GM21423 (cell line): ENCODE data around the gene SLC10A2.

Experiments
- ATAC-seq: cut with Tn5 transposase; IDR thresholded peaks from one replicate; pipeline ENCODE4 v1.9.1; 2021; ENCODE audit warnings: mild to moderate bottlenecking, moderate library complexity; ENCODE audit not compliant: unreplicated experiment

SLC10A2 gene

DNA sequence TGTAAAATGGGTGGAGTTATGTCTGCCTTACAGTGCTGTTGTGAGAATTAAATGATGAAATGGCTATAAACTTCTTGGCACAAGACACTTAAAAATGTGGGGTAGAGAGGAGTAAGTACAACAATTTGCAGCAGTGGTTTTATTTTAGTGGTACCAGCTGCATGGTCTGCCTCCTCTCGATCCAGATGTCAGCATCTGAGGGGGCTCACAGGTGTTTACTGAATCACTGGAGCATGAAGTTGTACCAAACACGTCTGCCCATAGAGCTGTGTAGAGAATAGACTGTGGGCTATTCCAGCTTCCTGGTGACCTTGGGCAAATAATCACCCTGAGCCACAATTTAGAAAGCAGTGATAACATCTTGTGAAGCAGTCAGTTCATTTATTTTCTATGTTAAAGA, 11.1 kb downstream of the SLC10A2 start:
- no peak for ATAC-seq

DNA sequence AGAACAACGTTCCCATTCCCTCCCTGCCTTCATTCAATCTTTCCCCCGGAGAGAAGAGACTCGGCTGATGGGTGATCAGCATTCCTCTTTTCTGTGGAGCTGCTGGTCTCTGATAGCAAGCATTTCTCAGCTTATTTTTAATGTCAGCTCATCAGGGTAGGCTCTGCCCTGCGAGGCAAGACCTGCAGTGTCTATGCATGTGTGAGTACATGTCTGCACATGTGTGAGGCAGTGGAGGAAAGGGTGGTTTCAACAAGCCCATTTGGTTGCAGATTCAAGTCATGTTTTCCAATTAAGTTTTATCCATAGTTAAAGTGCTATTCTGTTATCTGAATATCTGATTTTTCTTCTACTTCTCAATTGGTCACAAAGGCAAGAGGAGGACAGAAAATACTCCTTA, 19.5 kb downstream of the SLC10A2 start:
- ATAC-seq, result no peak

- ATAC-seq, result no peak
Observed at GRCh38 chr13:103044056-103044455, 22.2 kb downstream of the SLC10A2 start.

GRCh38 chr13:103040006-103040405, 26.2 kb downstream of the SLC10A2 start:
- ATAC-seq, result no peak

DNA sequence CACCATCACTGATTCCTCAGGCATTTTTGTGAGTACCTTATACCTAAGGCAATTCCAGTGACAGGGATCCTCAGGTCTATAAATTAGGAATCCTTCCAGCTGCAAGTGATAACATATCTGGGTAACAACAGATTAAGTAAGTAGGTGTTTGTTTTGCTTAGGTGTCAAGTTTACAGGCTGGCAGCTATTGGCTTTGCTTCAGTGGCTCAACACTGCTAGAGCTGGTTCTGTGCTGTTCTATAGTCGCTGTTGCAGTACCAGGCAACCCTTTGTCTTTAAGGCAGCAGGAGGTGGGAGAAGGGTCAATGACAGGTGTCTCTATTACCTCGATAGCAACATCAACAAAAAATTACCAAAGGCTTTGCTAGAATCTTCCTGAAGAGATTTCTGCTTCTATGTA, 27.0 kb downstream of the SLC10A2 start:
- ATAC-seq, result no peak

DNA sequence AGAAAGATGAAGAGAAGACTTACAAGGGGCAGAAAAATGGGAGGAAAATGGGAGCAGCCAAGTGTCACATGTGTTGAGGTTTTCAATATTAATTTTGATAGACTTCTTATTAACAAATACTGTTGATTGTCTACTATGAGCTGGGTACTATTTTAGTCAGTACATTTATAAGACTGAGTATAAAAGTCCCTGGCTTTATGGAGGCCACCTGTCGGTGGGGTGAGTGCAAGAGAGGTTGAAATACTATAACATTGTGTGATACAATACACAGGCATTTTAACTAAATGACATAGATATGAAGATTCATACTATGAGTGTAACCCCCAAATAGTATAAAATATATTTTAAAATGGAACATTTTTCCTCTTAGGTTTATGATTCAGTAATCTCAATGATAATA, 29.9 kb downstream of the SLC10A2 start:
- ATAC-seq, result no peak

GRCh38 chr13:103033999-103034398, 32.2 kb downstream of the SLC10A2 start:
- ATAC-seq, result no peak

DNA sequence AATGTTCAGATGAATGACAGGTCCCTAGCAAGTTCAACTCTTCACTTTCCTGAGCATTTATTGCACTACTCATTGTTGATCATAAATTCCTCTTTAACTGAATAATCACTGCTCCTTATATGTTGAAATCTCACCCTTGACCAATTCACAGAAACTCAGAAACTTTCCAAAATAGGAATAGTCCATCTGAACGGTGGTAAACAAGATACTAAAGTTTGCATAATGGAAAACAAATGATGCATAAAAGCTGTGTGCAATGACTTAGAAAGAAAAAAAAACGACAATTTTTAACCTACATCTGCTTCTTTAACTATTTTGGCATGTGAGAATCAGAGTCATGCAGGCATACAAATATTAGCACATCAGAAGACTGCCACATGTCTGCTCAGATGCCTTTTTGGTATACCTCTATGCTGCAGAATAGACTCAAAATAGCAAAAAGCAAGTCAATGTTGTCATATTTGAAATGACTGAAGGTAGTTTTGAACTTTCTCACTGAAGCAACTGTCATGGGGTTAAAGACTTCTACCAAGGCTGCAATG, 34.8 kb downstream of the SLC10A2 start:
- ATAC-seq, result peak; percentile 82

DNA sequence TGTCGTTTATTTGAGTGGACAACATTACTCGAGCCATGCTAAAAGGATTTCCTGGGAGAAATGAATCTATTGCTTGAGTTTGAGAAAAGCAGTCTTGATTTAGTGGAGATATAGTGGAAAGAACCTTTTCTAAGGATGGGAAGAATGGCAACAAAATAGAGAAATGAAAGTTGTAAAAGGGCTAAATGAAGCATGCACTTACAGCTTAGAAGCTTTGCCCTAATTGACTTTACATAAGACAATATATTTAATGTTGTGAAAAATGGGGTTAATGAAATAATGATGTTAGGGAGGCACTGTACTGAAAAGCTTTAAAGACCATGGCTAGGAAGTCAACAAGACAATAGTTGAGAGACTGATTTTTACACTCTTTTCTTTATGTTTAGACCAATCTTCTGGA, 35.4 kb downstream of the SLC10A2 start:
- no peak for ATAC-seq

DNA sequence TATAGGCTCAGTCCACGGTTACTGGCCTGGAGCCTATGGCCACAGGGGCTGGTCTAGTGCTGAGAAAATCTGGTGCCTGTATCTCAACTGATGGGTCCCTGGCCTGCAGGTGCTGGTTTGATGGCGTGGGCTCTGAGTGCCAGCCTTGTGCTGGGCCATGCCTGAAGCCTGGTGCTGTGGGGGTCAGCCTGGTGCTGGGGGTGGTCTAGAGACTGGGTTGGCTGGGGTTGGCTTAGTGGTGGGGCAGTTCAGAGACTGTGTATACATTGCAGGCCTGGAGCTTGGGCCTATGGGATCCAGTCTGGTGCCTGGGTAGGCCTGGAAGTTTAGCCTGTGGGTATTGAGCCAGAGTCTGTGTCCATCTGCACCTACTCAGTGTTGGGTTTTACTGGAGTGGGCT, 36.4 kb downstream of the SLC10A2 start:
- no peak for ATAC-seq

DNA sequence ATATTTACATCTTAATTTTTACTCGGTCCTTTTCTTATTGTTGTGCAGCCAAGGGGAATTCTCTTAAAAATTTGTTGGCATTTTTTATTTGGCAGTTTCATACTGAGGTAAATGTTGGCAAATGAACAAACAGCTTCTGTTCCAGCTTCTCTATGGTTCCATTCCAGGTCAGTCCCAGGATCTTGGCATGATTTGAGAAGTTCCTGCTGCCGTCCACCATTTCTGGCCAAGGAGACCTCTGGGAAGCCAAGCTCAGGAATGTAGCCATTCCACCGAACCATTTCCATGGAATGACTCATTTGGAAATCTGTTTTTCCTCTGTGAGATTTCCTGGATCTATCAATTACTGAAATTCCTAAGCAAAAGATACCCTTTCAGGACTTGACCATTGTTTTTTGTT, 43.9 kb downstream of the SLC10A2 start:
- no peak for ATAC-seq

- no peak for ATAC-seq
Observed at GRCh38 chr13:103018556-103018955, 47.7 kb downstream of the SLC10A2 start.

- no peak for ATAC-seq
Observed at GRCh38 chr13:103012646-103013045, 53.6 kb downstream of the SLC10A2 start.

DNA sequence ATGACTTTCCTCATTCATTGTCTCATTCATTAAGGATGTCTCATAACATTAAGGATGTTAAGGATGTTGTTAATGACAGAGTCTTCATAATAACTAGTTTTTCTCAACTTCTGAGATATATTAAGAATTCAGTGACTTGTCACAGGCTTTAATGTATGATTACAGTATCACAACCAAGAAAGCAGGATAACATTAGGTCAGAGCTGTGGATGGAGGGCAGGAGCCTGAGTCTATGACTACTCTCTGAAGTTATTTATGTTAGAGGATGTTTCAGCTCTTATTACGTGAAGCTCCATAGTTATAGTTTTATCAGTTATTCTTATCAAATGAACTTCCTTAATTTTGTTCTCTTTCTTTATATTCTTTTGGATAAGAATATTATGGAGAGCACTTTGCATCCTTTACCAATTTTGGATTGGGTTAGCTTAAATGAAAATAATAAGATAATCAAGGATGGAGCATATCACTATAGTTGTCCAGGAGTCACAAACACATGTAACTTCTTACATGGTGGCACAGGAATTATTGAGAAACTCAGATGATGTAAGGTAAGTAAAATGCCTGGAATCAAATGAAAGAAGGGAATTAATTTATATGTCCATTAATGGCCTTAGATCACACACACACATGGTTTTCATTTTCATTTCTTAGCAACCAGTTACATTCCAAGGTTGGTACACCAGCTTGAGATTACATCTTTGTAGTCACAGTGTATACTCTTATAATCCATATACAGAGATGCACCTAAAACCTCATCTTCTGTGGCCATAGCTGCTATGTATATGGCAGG, 57.0 kb downstream of the SLC10A2 start:
- no peak for ATAC-seq

GRCh38 chr13:103007427-103007762, 58.8 kb downstream of the SLC10A2 start:
- ATAC-seq, result no peak

- peak; percentile 95 for ATAC-seq
Observed at GRCh38 chr13:103006641-103007426, 59.4 kb downstream of the SLC10A2 start.

DNA sequence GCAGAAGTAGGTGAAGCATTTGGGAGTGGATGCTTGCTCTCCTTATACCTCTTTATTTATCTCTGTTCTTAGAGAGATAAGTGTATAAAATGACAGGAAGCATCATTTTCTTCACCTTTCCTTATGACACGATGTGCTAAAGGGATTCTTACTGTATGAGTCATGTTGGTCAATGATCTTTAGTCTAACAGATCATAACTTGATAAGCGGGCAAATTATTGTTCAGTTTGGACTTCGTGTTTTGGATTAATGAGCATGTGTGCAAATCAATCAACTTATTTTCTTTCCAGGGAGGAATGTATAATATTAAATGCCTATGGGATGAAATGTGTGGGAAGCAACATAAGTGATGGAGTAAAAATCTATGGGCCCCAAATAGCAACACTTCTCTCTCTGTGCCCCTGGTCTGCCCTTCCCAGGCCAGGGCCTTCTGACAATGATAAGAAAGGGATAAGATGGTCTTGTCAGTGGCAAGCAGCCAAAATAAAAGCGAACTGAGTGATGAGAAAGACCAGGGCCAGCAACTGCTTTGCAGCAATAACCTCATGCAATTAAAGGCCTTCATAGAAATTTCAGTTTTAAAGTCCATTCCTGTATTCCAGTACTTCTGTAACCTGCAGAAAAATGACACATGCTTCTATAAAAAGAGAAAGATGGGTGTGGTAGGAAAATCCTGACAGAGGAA, 61.4 kb downstream of the SLC10A2 start:
- ATAC-seq, result no peak

DNA sequence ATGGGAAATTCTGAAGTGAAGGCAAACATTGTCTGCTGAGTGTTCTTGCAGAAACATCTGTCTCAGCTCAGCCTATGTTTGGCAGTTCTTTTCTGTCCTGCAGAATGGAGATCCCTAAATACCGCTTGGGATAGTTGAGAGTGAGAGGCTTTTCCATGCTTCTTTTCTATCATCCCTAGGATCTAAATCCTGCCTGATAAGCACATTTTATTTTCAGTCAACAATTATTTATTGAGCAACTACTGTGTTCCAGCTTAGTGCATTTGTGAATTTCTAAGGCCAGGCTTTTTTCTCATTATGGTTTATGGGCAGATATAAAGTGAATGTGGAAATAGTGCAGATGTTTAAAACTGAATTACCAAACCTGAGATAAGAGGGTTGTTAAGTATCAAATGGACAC, 62.6 kb downstream of the SLC10A2 start:
- no peak for ATAC-seq

- no peak for ATAC-seq
Observed at GRCh38 chr13:103002279-103002678, 63.9 kb downstream of the SLC10A2 start.

DNA sequence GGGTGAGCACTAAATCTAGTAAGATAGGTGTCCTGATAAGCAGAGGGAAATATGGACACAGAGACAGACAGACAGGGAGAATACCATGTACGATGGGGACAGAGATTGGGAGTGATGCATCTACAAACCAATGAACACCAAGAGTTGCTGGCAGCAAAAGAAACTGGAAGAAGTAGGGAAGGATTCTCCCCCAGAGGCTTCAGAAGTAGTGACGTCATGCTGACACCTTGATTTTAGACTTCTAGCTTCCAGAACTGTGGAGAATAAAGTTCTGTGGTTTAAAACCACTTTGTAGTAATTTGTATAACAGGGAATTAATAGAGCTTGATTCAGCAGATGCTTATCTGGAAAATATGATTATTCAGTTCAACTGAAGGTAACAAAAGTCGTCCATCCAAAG, 66.1 kb downstream of the SLC10A2 start:
- no peak for ATAC-seq

GRCh38 chr13:102999499-102999898, 66.7 kb downstream of the SLC10A2 start:
- no peak for ATAC-seq
